Measurements from ENCODE around the gene ITGAD.

The ITGAD gene

GRCh38 chr16:31402687-31403086 lies 9.6 kb downstream of the ITGAD start:
- Histone ChIP-seq H3K4me1 (ENCODE audit: control insufficient read depth, insufficient read depth, low read length, poor library complexity, severe bottlenecking) (no peaks in the 10 kb centered on the region), H3K27me3 (replicated peaks; ENCODE audit: control insufficient read depth, insufficient read depth, low read length, poor library complexity, severe bottlenecking) (no peaks in the 10 kb centered on the region), H3K36me3 (ENCODE audit: control insufficient read depth, insufficient read depth, low read length) (no peaks in the 10 kb centered on the region), H3K4me3 (ENCODE audit: insufficient read depth, low read depth, low read length, poor library complexity, severe bottlenecking) (no peak overlapping the region), H3K27ac (ENCODE audit: insufficient read depth, low read length, poor library complexity, severe bottlenecking) (no peak overlapping the region), H3K9me3 (ENCODE audit: control insufficient read depth, low read length) (no peaks in the 10 kb centered on the region)
- DNase-seq = no peak

DNA sequence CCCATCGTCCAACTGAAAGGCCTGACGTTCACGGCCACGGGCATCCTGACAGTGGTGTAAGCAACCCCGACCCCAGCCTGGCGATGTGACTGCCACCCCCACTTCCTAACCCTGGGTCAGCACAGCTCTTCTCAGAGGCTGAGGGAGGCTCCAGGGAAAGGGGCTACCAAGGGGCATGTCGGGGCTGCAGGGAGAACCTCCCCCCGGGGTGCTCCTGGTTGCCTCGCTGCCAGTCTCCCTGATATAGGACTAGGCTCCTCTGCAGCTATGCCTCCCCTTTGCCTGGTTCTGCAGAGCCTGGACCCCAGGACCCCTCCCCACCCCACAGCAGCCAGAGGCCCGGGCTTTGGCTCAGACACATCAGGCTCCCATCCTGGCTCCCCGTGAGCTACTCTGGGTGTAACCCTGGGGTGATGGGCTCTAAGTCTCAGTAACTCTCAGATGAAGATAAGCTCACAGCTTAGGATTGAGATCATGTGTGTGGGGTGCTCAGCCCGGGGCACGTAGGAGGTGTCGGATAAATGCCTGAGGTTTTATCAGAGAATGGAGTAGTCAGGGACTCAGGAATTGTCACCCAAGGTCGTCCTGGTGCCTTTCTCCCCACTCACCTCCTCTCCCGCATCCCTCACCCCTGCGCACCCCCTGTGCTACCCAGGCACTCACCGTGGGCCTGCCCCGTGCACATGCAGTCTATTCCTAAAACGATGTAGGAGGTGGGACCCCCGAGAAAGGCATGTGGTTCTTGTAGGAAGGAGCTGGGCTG lies 10.6 kb downstream of the ITGAD start:
- Histone ChIP-seq H3K36me3 (ENCODE audit: control insufficient read depth, insufficient read depth, low read length) (no peaks in the 10 kb centered on the region), H3K27ac (ENCODE audit: insufficient read depth, low read length, poor library complexity, severe bottlenecking) (no peak overlapping the region), H3K9me3 (ENCODE audit: control insufficient read depth, low read length) (no peaks in the 10 kb centered on the region), H3K4me3 (ENCODE audit: insufficient read depth, low read depth, low read length, poor library complexity, severe bottlenecking) (no peak overlapping the region), H3K27me3 (replicated peaks; ENCODE audit: control insufficient read depth, insufficient read depth, low read length, poor library complexity, severe bottlenecking) (no peaks in the 10 kb centered on the region), H3K4me1 (ENCODE audit: control insufficient read depth, insufficient read depth, low read length, poor library complexity, severe bottlenecking) (no peaks in the 10 kb centered on the region)
- no peak for DNase-seq

- Histone ChIP-seq H3K36me3 (ENCODE audit: control insufficient read depth, insufficient read depth, low read length) (no peaks in the 10 kb centered on the region), H3K4me3 (ENCODE audit: insufficient read depth, low read depth, low read length, poor library complexity, severe bottlenecking) (no peak overlapping the region), H3K27me3 (replicated peaks; ENCODE audit: control insufficient read depth, insufficient read depth, low read length, poor library complexity, severe bottlenecking) (no peaks in the 10 kb centered on the region), H3K27ac (ENCODE audit: insufficient read depth, low read length, poor library complexity, severe bottlenecking) (no peak overlapping the region), H3K4me1 (ENCODE audit: control insufficient read depth, insufficient read depth, low read length, poor library complexity, severe bottlenecking) (no peaks in the 10 kb centered on the region), H3K9me3 (ENCODE audit: control insufficient read depth, low read length) (no peaks in the 10 kb centered on the region)
- DNase-seq = no peak
Observed at GRCh38 chr16:31404353-31405064, 11.4 kb downstream of the ITGAD start.

- no peak overlapping the region for H3K4me3 ChIP-seq (ENCODE audit: insufficient read depth, low read depth, low read length, poor library complexity, severe bottlenecking)
- H3K4me1 ChIP-seq (ENCODE audit: control insufficient read depth, insufficient read depth, low read length, poor library complexity, severe bottlenecking) = no peaks in the 10 kb centered on the region
- H3K27ac ChIP-seq (ENCODE audit: insufficient read depth, low read length, poor library complexity, severe bottlenecking) = no peak overlapping the region
- H3K9me3 ChIP-seq (ENCODE audit: control insufficient read depth, low read length) = no peaks in the 10 kb centered on the region
- no peak for DNase-seq
- H3K36me3 ChIP-seq (ENCODE audit: control insufficient read depth, insufficient read depth, low read length) = no peaks in the 10 kb centered on the region
- H3K27me3 ChIP-seq (replicated peaks; ENCODE audit: control insufficient read depth, insufficient read depth, low read length, poor library complexity, severe bottlenecking) = no peaks in the 10 kb centered on the region
Observed at GRCh38 chr16:31407406-31407805, 14.3 kb downstream of the ITGAD start.

- DNase-seq = no peak
- Histone ChIP-seq H3K4me1 (ENCODE audit: control insufficient read depth, insufficient read depth, low read length, poor library complexity, severe bottlenecking) (no peaks in the 10 kb centered on the region), H3K27me3 (replicated peaks; ENCODE audit: control insufficient read depth, insufficient read depth, low read length, poor library complexity, severe bottlenecking) (no peaks in the 10 kb centered on the region), H3K4me3 (ENCODE audit: insufficient read depth, low read depth, low read length, poor library complexity, severe bottlenecking) (no peak overlapping the region), H3K9me3 (ENCODE audit: control insufficient read depth, low read length) (no peaks in the 10 kb centered on the region), H3K36me3 (ENCODE audit: control insufficient read depth, insufficient read depth, low read length) (no peaks in the 10 kb centered on the region), H3K27ac (ENCODE audit: insufficient read depth, low read length, poor library complexity, severe bottlenecking) (no peak overlapping the region)
Observed at GRCh38 chr16:31409433-31409832, 16.3 kb downstream of the ITGAD start.

GRCh38 chr16:31410082-31410481 lies 16.9 kb downstream of the ITGAD start:
- Histone ChIP-seq H3K9me3 (ENCODE audit: control insufficient read depth, low read length) (no peaks in the 10 kb centered on the region), H3K4me1 (ENCODE audit: control insufficient read depth, insufficient read depth, low read length, poor library complexity, severe bottlenecking) (no peaks in the 10 kb centered on the region), H3K27me3 (replicated peaks; ENCODE audit: control insufficient read depth, insufficient read depth, low read length, poor library complexity, severe bottlenecking) (no peaks in the 10 kb centered on the region), H3K27ac (ENCODE audit: insufficient read depth, low read length, poor library complexity, severe bottlenecking) (no peak overlapping the region), H3K4me3 (ENCODE audit: insufficient read depth, low read depth, low read length, poor library complexity, severe bottlenecking) (no peak overlapping the region), H3K36me3 (ENCODE audit: control insufficient read depth, insufficient read depth, low read length) (no peaks in the 10 kb centered on the region)
- DNase-seq = no peak

DNA sequence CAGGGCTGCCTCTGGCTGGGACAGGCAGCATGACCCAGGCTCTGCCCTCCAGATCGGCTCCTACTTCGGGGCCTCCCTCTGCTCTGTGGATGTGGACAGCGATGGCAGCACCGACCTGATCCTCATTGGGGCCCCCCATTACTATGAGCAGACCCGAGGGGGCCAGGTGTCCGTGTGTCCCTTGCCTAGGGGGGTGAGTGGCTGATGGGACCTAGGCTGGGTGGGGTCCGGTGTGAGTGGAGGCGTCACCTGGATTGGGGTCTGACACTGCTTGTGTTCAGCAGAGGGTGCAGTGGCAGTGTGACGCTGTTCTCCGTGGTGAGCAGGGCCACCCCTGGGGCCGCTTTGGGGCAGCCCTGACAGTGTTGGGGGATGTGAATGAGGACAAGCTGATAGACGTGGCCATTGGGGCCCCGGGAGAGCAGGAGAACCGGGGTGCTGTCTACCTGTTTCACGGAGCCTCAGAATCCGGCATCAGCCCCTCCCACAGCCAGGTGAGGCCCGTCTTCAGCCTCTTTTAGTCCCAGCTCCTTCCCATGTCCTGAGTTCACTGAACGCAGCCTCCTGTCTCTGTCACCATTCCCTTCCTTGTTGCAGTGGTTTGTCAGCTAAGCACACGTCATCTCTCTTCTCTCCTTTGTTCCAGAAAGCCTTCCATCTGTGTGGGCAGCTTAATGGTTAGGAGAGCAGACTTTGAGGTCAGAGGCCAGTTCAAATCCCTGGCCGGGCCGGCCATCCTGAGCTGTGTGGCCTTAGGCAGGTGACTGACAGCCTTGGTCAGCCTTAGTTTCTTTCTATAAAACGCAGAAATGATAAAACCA lies 18.1 kb downstream of the ITGAD start:
- Histone ChIP-seq H3K4me3 (ENCODE audit: insufficient read depth, low read depth, low read length, poor library complexity, severe bottlenecking) (no peak overlapping the region), H3K4me1 (ENCODE audit: control insufficient read depth, insufficient read depth, low read length, poor library complexity, severe bottlenecking) (no peaks in the 10 kb centered on the region), H3K27ac (ENCODE audit: insufficient read depth, low read length, poor library complexity, severe bottlenecking) (no peak overlapping the region), H3K27me3 (replicated peaks; ENCODE audit: control insufficient read depth, insufficient read depth, low read length, poor library complexity, severe bottlenecking) (no peaks in the 10 kb centered on the region), H3K9me3 (ENCODE audit: control insufficient read depth, low read length) (no peaks in the 10 kb centered on the region), H3K36me3 (ENCODE audit: control insufficient read depth, insufficient read depth, low read length) (no peaks in the 10 kb centered on the region)
- DNase-seq = no peak

- no peak overlapping the region for H3K4me3 ChIP-seq (ENCODE audit: insufficient read depth, low read depth, low read length, poor library complexity, severe bottlenecking)
Observed at GRCh38 chr16:31412750-31413149, 19.6 kb downstream of the ITGAD start.

DNA sequence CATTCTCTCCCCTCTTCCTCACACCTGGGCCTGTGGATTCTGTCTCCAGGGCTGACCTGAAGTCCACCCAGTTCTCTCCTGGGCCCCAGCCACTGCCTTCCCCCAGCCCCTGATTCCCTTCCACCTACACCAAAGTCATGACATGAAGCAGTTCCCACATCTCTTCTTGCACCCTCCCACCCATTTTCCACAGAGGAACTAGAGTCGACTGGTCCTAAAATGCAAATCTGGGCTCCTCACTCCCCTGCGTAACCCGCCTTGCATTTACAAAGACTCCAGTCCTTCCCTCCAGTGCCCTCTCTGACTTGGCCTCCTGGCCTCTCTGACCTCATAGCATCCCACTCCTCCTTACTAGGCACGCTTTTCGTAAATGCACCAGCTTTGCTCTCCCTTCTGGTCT lies 20.2 kb downstream of the ITGAD start:
- DNase-seq = no peak
- Histone ChIP-seq H3K9me3 (ENCODE audit: control insufficient read depth, low read length) (no peaks in the 10 kb centered on the region), H3K36me3 (ENCODE audit: control insufficient read depth, insufficient read depth, low read length) (no peaks in the 10 kb centered on the region), H3K27ac (ENCODE audit: insufficient read depth, low read length, poor library complexity, severe bottlenecking) (no peak overlapping the region), H3K27me3 (replicated peaks; ENCODE audit: control insufficient read depth, insufficient read depth, low read length, poor library complexity, severe bottlenecking) (no peaks in the 10 kb centered on the region), H3K4me3 (ENCODE audit: insufficient read depth, low read depth, low read length, poor library complexity, severe bottlenecking) (no peak overlapping the region), H3K4me1 (ENCODE audit: control insufficient read depth, insufficient read depth, low read length, poor library complexity, severe bottlenecking) (no peaks in the 10 kb centered on the region)

More at GRCh38 chr16:31412750-31413149, 19.6 kb downstream of the ITGAD start:
- Histone ChIP-seq H3K4me1 (ENCODE audit: control insufficient read depth, insufficient read depth, low read length, poor library complexity, severe bottlenecking) (no peaks in the 10 kb centered on the region), H3K27me3 (replicated peaks; ENCODE audit: control insufficient read depth, insufficient read depth, low read length, poor library complexity, severe bottlenecking) (no peaks in the 10 kb centered on the region), H3K36me3 (ENCODE audit: control insufficient read depth, insufficient read depth, low read length) (no peaks in the 10 kb centered on the region), H3K9me3 (ENCODE audit: control insufficient read depth, low read length) (no peaks in the 10 kb centered on the region), H3K27ac (ENCODE audit: insufficient read depth, low read length, poor library complexity, severe bottlenecking) (no peak overlapping the region)
- DNase-seq = no peak

- H3K4me3 ChIP-seq (ENCODE audit: insufficient read depth, low read depth, low read length, poor library complexity, severe bottlenecking) = no peak overlapping the region
- H3K9me3 ChIP-seq (ENCODE audit: control insufficient read depth, low read length) = no peaks in the 10 kb centered on the region
- no peaks in the 10 kb centered on the region for H3K36me3 ChIP-seq (ENCODE audit: control insufficient read depth, insufficient read depth, low read length)
- no peak for DNase-seq
- H3K27me3 ChIP-seq (replicated peaks; ENCODE audit: control insufficient read depth, insufficient read depth, low read length, poor library complexity, severe bottlenecking) = no peaks in the 10 kb centered on the region
- H3K4me1 ChIP-seq (ENCODE audit: control insufficient read depth, insufficient read depth, low read length, poor library complexity, severe bottlenecking) = no peaks in the 10 kb centered on the region
- no peak overlapping the region for H3K27ac ChIP-seq (ENCODE audit: insufficient read depth, low read length, poor library complexity, severe bottlenecking)
Observed at GRCh38 chr16:31413943-31414342, 20.8 kb downstream of the ITGAD start.

All from effector memory CD4-positive, alpha-beta T cell (primary cell).